Panc1 (cell line): ENCODE measurements around the gene NANS. TPM values are rescaled to one million over a fixed set of nuclear protein-coding genes. Genes with fewer than 3 reads are reported as not detected.

ENCODE experiments used
- ATAC-seq: fragments of 200-7000 bp; cut with Tn5 transposase; 2 replicates; pipeline ENCODE4 v1.9.1; 2020; ENCODE audit warnings: mild to moderate bottlenecking, moderate library complexity
- BruUV-seq: library from RNA; stranded (reverse); fragments of 400-500 nt; replicated peaks from 2 replicates; lab custom pipeline; 2021; lab: Mats Ljungman, UMichigan
- CTCF ChIA-PET: fragments of 300-600 bp; sonication (Branson Sonifier 250); formaldehyde crosslinking; loops from one replicate; lab custom pipeline; 2022; ENCODE audit warnings: antibody characterized with exemption; lab: Charles Lee
- POLR2A ChIA-PET: fragments of 300-600 bp; sonication (Branson Sonifier 250); formaldehyde crosslinking; loops from one replicate; lab custom pipeline; 2022; ENCODE audit warnings: antibody characterized with exemption; lab: Charles Lee
- DNase-seq: peaks from one replicate; pipeline ENCODE4 v3.0.0-alpha.2; 2010; ENCODE audit warnings: low read depth, low spot score
- H3K27ac ChIP-seq: 2 replicates; pipeline ENCODE4 v1.5.1; 2011; ENCODE audit warnings: mild to moderate bottlenecking, low read length, inconsistent platforms
- H3K27me3 ChIP-seq: fragments of 200-500 bp; sonication (Bioruptor generic); 2 replicates; pipeline ENCODE4 v1.6.0; 2014; ENCODE audit warnings: low read length, inconsistent platforms; ENCODE audit not compliant: control insufficient read depth, insufficient read depth
- H3K36me3 ChIP-seq: fragments of 200-500 bp; sonication (Bioruptor generic); 2 replicates; pipeline ENCODE4 v1.5.1; 2014; ENCODE audit warnings: inconsistent platforms, mild to moderate bottlenecking, low read length, moderate library complexity; ENCODE audit not compliant: control insufficient read depth, insufficient read depth
- H3K4me1 ChIP-seq: 2 replicates; pipeline ENCODE4 v1.5.1; 2011; ENCODE audit warnings: inconsistent platforms, mild to moderate bottlenecking, low read length, moderate library complexity; ENCODE audit not compliant: control insufficient read depth, insufficient read depth
- H3K4me3 ChIP-seq, 2 experiments: 2 replicates each; pipeline ENCODE4 v1.5.1; 2011 to 2012; ENCODE audit warnings: low read depth in 2 of 2, low read length in 2 of 2, mild to moderate bottlenecking in 2 of 2, inconsistent platforms in 1 of 2, moderate library complexity in 1 of 2
- H3K9me3 ChIP-seq: fragments of 200-500 bp; sonication (Bioruptor generic); 2 replicates; pipeline ENCODE4 v1.5.1; 2014; ENCODE audit warnings: low read depth, mild to moderate bottlenecking, inconsistent platforms, low read length, moderate library complexity; ENCODE audit not compliant: control insufficient read depth, insufficient read depth
- POLR2AphosphoS5 ChIP-seq: IDR thresholded peaks from 2 replicates; pipeline ENCODE4 v1.6.1; 2012; ENCODE audit warnings: mild to moderate bottlenecking, low read depth, low read length, moderate library complexity
- SIN3A ChIP-seq: IDR thresholded peaks from 2 replicates; pipeline ENCODE4 v1.6.1; 2012; ENCODE audit warnings: low read depth, mild to moderate bottlenecking, low read length, moderate library complexity, borderline replicate concordance; ENCODE audit not compliant: insufficient read depth
- TCF7L2 ChIP-seq: IDR thresholded peaks from 2 replicates; pipeline ENCODE4 v1.6.1; 2011; ENCODE audit warnings: mild to moderate bottlenecking, low read depth, low read length, inconsistent platforms
- in situ Hi-C: cut with HindIII; loops from 2 replicates; pipeline ENCODE4 v1.10.0; 2016; ENCODE audit warnings: low sequenced_read_pairs, low pct_unique_long_range_greater_than_20kb
- intact Hi-C: fragments of 100-400 bp; cut with micrococcal nuclease; formaldehyde crosslinking; loops from one replicate; pipeline ENCODE4 v1.10.0; 2022; ENCODE audit not compliant: unreplicated experiment
- total RNA-seq: library from RNA; stranded (reverse); gene quantifications from one replicate; pipeline ENCODE4 v1.2.1, GENCODE V29; 2021; ENCODE audit not compliant: unreplicated experiment
- TF ChIP-seq, protein P1 (sequence below), 2 experiments: IDR thresholded peaks; 2 replicates each; pipeline ENCODE4 v1.6.1; 2011 to 2012; ENCODE audit warnings: low read depth in 2 of 2, control low read depth in 1 of 2, low read length in 1 of 2, mild to moderate bottlenecking in 1 of 2, moderate library complexity in 1 of 2; ENCODE audit not compliant: insufficient read depth in 1 of 2
- TF ChIP-seq, protein P2 (sequence below): fragments of 450-650 bp; IDR thresholded peaks from 2 replicates; pipeline ENCODE4 v1.5.1; 2017; ENCODE audit warnings: mild to moderate bottlenecking

Gene NANS
- total RNA-seq, 1 experiment from 2014 or later = 41.0 TPM

DNA sequence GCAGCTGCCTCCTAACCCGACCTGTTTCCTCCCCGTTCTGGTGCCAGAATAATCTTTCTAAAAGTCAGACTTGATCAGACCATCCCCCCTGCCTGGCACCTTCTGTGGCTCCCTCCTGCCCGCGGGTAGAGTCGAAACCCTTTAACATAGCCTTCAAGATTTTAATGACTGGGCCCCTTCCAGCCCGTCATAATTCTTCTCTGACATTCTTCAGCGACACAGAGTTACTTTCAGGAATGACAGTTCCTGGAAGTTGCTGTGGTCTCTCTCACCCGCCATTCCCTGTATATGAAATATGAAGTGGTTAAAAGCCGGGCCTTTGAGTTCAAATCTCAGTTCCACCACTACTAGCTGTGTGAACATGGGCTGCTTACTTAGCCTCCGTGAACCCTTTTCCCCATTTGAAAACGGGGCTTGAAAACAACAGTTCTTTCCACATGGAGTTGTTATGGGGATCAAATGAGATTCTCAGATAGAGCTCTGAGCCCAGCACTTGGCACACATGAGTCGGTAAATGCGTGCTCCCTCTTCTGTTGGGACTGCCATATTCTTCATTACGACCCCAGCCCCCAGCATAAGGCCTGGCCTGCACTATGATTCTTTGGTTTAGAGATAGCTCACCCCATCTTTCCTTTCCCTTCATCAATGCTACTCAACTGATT is 737 bp downstream of the NANS start:
- Histone ChIP-seq H3K9me3 (no peaks in the 10 kb centered on the region), H3K27me3 (no peaks in the 10 kb centered on the region), H3K4me3 (peak overlapping the region; percentile 73 to 83), H3K36me3 (peaks cover 4% of the 10 kb centered on the region; the same call in 1 of the 2 replicates), H3K27ac (peak overlapping the region; percentile 83), H3K4me1 (0 out of 2 replicates have a peak, but pooled peaks cover 4% of the 10 kb centered on the region)
- DNase-seq (no peak), ATAC-seq (no peak)
- BruUV-seq = no TSS peak
- TF ChIP-seq TCF7L2 = no peak
- TF ChIP-seq SIN3A = no peak
- no peak for TF ChIP-seq POLR2AphosphoS5
- intact Hi-C loops = no loop called here
- POLR2A ChIA-PET = no interaction called here
- CTCF ChIA-PET = interaction anchor here (0.6 kb wide), 1 partner anchor 240 kb away, joined by 4 read pairs; no protein-coding TSS in a partner anchor
- in situ Hi-C loops = no loop called here

- Histone ChIP-seq H3K4me3 (no peak overlapping the region), H3K27me3 (no peaks in the 10 kb centered on the region), H3K36me3 (peaks cover 2% of the 10 kb centered on the region; the same call in 1 of the 2 replicates), H3K27ac (no peak overlapping the region), H3K4me1 (0 out of 2 replicates have a peak, but pooled peaks cover 4% of the 10 kb centered on the region), H3K9me3 (no peaks in the 10 kb centered on the region)
- intact Hi-C loops = no loop called here
- ChIA-PET CTCF (no interaction called here), POLR2A (no interaction called here)
- DNase-seq = no peak
- no peak for ATAC-seq
- in situ Hi-C loops = no loop called here
- no TSS peak for BruUV-seq
- TF ChIP-seq SIN3A = no peak
- no peak for TF ChIP-seq TCF7L2
- no peak for TF ChIP-seq POLR2AphosphoS5
- TF ChIP-seq, protein P1, sequence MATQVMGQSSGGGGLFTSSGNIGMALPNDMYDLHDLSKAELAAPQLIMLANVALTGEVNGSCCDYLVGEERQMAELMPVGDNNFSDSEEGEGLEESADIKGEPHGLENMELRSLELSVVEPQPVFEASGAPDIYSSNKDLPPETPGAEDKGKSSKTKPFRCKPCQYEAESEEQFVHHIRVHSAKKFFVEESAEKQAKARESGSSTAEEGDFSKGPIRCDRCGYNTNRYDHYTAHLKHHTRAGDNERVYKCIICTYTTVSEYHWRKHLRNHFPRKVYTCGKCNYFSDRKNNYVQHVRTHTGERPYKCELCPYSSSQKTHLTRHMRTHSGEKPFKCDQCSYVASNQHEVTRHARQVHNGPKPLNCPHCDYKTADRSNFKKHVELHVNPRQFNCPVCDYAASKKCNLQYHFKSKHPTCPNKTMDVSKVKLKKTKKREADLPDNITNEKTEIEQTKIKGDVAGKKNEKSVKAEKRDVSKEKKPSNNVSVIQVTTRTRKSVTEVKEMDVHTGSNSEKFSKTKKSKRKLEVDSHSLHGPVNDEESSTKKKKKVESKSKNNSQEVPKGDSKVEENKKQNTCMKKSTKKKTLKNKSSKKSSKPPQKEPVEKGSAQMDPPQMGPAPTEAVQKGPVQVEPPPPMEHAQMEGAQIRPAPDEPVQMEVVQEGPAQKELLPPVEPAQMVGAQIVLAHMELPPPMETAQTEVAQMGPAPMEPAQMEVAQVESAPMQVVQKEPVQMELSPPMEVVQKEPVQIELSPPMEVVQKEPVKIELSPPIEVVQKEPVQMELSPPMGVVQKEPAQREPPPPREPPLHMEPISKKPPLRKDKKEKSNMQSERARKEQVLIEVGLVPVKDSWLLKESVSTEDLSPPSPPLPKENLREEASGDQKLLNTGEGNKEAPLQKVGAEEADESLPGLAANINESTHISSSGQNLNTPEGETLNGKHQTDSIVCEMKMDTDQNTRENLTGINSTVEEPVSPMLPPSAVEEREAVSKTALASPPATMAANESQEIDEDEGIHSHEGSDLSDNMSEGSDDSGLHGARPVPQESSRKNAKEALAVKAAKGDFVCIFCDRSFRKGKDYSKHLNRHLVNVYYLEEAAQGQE (IDR thresholded peaks at IDR 0.05; ENCODE audit: insufficient read depth in 1 of 2, low read depth in 2 of 2, low read length in 1 of 2) = no peak
- TF ChIP-seq, protein P2, sequence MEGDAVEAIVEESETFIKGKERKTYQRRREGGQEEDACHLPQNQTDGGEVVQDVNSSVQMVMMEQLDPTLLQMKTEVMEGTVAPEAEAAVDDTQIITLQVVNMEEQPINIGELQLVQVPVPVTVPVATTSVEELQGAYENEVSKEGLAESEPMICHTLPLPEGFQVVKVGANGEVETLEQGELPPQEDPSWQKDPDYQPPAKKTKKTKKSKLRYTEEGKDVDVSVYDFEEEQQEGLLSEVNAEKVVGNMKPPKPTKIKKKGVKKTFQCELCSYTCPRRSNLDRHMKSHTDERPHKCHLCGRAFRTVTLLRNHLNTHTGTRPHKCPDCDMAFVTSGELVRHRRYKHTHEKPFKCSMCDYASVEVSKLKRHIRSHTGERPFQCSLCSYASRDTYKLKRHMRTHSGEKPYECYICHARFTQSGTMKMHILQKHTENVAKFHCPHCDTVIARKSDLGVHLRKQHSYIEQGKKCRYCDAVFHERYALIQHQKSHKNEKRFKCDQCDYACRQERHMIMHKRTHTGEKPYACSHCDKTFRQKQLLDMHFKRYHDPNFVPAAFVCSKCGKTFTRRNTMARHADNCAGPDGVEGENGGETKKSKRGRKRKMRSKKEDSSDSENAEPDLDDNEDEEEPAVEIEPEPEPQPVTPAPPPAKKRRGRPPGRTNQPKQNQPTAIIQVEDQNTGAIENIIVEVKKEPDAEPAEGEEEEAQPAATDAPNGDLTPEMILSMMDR = no peak
Observed at GRCh38 chr9:98062161-98062560, 5.6 kb downstream of the NANS start.
